ENCODE measurements around the gene TMEM201.
"Not testable (repeated sequence)": the region's sequence is repeated elsewhere in the genome, so short reads cannot be mapped to it uniquely, and the experiment has no call there.

The TMEM201 gene, protein sequence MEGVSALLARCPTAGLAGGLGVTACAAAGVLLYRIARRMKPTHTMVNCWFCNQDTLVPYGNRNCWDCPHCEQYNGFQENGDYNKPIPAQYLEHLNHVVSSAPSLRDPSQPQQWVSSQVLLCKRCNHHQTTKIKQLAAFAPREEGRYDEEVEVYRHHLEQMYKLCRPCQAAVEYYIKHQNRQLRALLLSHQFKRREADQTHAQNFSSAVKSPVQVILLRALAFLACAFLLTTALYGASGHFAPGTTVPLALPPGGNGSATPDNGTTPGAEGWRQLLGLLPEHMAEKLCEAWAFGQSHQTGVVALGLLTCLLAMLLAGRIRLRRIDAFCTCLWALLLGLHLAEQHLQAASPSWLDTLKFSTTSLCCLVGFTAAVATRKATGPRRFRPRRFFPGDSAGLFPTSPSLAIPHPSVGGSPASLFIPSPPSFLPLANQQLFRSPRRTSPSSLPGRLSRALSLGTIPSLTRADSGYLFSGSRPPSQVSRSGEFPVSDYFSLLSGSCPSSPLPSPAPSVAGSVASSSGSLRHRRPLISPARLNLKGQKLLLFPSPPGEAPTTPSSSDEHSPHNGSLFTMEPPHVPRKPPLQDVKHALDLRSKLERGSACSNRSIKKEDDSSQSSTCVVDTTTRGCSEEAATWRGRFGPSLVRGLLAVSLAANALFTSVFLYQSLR

DNA sequence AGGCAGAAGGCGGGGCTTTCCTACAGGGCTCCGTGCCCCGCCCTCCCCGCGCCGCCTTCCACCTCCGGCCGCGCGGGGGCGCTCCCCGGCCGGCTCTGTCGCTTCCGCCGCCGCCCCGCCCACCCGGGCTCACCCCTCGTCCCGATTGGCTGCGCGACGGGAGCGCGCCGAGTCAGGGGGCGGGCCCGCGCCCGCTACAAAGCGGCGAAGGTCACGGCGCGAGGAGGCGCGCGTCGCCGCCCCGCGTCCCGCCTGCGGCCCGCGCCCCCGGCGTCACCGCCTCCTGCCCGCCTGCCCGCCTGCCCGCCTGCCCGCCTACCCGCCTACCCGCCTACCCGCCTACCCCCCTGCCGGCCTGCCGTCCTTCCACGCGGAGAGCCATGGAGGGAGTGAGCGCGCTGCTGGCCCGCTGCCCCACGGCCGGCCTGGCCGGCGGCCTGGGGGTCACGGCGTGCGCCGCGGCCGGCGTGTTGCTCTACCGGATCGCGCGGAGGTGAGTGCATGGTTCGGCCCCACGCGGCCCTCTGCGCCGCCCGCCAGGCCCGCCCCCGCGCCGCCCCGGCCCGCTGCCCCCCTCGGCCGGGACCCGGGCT lies at the start of gene TMEM201:
Gene TMEM201 (plus strand): TSS at position 361 of the 593 bp plus-strand sequence. CDS start 20 bp downstream, at position 381.
- DNase-seq, result peak; percentile 96

DNA sequence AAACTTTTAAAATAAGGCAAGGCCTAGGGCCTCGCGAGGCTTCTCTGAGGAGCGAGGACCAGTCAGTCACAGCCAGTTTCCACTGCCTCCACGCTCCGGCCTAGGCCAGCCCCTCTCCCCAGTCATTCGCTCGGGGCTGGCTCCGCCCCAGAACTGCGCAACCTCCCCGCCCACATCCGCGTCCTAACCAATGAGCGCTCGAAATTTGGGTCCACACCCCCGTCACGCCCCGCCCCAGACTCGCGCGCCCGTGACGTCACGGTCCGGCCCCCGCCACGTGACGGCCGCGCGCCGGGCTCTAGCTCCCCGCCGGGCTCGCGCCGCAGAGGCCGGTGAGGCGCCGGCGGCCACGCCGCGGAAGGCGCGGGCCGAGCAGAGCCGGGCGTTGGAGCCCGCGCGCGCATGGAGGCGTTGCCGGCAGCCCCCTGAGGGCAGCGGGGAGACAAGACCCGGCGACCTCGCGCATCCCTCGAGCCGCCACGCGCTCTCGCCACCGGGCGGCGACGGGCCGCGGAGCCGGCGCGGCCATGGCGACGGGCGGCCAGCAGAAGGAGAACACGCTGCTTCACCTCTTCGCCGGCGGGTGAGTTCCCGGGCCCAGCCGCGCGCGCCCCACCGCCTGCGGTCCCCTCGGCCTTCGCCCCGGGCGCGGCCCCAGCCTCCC lies 49.4 kb upstream of the TMEM201 start, which contains the start of gene SLC25A33:
Gene SLC25A33 (plus strand): TSS at position 301 of the 664 bp plus-strand sequence. CDS start 227 bp downstream, at position 528.
- peak; percentile 98 for DNase-seq

DNA sequence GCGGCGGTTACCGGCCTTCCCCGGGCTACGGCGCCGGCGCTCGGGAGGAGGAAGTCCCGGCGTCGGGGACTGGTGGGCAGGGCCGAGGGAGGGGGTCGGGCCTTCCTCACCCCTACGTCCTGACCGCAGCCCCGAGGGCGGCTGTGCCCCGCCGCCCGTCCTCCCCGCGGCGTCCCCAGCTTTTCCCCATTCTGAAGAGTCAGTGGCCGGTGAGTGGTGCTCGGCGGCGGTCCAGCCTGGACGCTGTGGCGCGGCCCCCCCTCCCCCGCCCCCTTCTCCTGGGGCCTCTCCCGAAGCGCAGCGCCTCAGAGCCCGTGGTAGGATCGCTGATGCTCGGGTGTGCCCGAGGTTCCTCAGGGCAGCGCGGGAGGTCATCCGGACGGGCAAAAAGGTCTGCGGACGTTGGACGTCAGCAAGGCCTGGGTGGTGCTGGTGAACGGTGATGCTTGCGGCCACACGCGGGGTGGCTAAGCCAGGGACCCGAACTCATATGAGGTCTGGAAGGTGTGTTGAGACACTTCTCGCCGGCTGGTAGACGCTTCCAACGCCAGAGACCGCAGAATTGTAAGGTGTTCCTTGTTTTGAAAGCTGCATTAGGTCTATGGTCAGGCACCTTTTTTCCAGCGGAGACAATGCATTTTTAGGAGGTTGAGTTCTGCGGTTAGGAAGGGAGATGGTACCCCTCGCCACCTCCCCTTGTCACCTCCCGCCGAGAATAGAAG lies 48.7 kb upstream of the TMEM201 start:
- peak; percentile 57 for DNase-seq

DNA sequence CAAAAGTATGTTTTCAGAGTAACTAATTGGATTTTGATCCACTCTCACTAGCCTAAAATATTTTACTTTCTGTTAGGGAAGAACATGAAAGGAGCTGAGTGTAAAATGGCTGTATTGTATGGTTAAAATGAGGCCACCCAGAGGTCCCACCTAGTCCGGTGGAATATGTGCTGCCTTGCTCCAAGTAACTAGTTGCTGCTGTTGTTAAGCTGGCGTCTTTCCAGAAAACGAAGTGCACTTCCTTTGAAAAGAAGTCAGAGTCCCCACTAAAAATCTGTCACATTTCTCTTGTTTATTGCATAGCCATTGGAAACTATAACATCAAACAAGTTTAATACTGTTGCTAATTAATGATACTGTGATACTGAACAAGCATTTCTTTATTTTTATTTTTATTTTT lies 46.3 kb upstream of the TMEM201 start:
- DNase-seq, result no peak

DNA sequence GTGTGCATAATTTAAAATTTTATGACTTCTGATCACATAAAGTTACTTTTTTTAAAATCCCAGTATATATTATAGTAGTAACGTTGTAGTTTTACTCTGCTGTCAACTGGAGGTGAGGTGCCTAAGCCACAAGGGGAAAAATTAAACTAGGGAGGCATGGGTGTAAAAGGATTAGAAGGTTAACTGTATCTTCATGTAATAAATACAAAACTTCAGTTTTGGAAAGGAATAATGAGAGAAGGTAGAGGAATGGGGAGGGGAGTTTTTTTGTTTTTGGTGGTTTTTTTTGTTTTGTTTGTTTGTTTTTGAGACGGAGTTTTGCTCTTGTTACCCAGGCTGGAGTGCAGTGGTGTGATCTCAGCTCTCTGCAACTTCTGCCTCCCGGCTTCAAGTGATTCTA lies 43.8 kb upstream of the TMEM201 start:
- no peak for DNase-seq

DNA sequence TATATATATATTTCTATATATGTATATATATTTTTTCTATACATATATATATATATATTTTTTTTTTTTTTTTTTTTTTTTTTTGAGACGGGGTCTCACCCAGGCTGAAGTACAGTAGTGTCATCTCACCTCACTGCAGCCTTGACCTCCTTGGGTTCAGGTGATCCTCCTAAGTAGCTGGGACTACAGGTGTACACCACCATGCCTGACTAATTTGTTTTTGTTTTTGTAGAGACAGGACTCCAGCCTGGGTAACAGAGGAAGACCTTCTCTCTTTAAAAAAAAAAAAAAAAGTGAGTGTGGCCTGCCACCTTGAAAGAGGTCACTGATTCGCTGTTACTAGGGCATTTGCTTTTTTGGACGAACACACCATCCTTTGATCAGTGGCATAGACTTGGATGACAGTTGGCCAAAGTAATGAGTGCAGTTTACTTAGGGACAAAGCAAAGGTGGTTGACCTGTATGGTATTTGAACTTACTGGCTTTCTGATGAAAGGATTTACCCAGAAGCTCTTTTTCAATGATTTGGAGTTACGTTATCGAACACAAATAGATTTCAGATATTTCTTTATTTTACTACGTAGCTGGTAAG lies 38.7 kb upstream of the TMEM201 start:
- no peak for DNase-seq

DNA sequence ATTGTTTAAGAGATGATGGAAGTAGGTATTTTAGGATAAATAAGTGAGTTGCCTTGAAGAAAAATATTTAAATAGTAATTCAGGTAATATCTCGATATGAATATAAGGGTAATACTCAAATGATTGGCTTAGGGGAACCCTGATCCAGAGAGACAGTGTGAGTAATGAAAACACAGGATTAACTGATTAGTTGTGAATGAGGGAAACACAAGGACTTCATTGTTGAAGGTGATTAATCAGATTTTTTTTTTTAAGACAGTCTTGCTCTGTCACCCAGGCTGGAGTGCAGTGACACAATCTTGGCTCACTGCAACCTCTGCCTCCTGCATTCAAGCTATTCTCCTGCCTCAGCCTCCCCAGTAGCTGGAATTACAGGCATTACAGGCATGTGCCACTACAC lies 36.7 kb upstream of the TMEM201 start:
- no peak for DNase-seq

DNA sequence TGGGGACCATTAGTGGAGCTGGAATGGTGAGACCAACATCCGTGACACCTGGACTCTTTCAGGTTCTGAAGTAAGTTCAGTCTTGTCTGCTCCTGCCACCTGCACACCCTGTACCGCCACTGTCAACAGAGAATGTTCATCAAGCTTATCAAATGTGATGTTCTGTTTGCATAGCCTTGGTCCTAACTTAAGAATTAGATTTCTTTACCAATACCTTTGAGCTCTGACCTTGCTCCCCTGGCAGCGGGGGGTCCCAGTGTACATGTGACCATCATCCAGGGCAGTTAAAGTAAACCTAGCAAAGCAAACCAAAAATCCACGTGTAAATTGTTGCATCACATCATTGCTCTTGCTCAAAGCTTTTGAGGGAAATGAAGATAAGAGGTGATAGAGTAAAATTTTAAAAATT lies 35.0 kb upstream of the TMEM201 start:
- no peak for DNase-seq

DNA sequence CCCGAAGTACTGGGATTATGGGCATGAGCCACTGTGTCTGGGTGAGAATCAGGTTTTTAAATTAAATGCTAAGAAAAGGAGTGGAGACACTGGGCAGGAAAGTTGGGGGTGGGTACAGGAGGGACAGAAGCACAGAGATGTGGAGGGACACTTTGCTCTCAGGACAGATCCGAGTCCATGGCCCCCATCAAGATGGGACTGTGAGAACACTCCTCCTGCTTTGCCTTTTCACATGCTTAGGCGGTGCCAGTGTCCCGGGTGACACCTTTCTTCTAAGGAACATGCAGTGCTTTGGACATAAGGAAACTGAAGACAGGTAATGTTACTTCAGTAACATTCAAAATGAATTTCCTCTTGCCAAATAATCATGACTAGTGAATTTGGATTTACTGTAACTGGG lies 32.8 kb upstream of the TMEM201 start:
- no peak for DNase-seq

DNA sequence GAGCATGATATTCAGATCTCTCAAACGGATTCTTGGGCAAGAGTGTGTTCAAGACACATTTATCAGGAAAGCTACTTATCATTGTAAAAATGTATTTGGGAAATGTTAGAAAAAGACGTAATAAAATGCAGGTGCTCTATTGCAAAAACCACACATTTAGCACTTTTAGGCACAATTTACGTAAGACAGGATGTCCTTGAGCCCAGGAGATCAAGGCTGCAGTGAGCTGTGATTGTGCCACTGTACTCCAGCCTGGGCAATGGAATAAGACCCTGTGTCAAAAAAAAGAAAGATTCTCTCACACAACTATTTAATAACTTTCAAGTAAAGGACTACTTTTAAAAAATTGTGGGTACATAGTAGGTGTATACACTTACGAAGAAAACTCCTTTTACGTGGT lies 31.1 kb upstream of the TMEM201 start:
- DNase-seq, result no peak

DNA sequence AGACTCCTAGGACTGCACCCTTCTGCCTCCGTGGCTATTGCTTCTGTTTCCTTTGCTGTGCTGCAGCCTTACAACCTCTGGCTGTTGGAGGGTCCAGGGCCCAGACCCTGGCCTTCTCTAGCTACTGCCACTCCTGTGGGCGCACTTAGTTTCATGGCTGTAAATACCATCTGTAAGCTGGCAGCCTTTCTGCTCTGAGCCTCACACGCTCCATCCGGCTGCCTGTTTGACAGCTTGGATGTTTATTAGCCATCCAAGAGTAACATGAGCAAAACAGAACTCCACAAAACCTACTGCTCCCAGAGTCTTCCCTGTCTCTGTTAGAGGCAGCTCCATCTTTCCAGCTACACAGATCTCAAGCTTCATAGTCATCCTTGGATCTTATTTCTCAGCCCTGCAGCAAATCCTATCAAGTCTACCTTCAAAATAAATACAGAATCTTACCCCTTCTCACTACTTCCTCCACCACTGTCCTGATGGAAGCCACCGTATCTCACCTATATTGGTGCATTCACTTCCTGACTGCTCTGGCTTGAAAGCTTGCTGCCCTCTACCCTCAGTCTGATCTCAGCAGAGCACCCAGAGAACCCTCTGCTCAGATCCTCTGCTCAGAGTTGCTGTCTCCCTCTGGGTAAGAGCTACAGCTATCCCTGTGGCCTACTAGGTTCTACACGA lies 30.3 kb upstream of the TMEM201 start:
- DNase-seq, result no peak

DNA sequence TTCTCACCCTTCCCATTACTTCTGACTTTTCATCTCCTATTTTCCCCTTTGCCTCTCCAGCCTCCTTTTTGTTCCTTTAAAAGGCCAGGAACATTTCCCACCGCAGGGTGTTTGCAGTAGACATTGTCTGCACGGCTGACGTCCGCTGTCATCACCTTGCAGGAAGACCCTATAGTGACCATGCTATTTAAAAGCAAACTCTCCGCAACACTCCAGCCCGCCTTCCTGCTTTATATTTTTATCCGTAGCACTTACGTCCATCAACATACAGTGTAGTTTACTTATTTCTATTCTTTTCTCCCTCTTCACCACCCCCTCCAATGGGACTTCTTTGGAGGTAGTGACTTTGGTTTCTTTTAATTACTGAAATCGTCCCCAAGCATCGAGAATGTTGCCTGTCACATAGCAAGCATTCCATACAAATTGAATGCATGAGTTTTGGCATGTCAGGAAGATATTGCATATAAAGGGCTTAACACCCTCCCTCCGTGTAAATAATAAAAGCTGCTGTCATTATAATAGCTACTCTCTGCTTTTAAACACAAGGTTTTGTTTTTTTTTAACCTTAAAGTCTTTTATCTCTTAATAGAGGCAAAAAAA lies 29.7 kb upstream of the TMEM201 start:
- DNase-seq, result no peak

DNA sequence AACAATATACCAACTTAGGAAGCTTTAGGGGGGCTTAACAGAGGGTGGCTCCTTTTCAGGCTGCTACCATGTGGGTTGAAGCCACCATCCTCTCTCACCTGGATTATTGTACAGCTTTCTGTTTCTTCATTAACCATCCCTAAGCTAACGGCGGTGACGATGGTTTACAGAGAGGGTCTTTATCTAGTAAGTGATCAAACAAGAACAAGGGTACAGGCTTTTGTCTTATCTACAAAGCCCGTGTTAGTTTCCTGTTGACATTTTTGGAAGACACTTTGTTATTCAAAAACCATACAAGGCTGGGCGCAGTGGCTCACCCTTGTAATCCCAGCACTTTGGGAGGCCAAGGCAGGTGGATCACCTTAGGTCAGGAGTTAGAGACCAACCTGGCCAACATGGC lies 29.0 kb upstream of the TMEM201 start:
- DNase-seq, result no peak

DNA sequence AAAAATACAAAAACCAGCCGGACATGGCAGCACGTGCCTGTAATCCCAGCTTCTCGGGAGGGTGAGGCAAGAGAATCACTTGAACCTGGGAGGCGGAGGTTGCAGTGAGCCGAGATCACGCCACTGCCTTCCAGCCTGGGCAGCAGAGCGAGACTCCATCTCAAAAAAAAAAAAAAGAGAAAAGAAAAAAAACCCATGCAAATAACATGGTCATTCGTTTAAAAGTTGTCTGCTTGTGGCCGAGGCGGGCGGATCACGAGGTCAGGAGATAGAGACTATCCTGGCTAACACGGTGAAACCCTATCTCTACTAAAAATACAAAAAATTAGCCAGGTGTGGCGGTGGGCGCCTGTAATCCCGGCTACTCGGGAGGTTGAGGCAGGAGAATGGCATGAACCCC lies 28.6 kb upstream of the TMEM201 start:
- not testable (repeated sequence) for DNase-seq

DNA sequence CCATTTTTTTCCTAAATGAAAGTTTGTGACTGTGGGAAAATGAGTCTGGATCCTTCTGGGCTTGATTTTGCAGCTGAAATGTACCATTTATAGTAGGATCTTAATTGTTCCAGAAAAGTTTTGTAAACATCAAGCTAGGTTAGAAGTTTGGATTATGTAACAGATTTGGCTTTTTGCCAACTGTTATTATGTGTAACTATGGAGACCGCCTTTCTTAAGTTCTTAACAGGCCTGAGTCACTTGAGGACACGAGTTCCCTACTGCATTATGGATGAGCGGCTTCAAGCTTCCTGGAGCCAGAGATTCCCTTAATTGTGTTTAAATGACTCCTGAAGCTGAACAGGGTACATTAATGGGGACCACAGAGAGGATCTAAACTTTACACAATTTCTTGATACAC lies 27.3 kb upstream of the TMEM201 start:
- DNase-seq, result no peak

DNA sequence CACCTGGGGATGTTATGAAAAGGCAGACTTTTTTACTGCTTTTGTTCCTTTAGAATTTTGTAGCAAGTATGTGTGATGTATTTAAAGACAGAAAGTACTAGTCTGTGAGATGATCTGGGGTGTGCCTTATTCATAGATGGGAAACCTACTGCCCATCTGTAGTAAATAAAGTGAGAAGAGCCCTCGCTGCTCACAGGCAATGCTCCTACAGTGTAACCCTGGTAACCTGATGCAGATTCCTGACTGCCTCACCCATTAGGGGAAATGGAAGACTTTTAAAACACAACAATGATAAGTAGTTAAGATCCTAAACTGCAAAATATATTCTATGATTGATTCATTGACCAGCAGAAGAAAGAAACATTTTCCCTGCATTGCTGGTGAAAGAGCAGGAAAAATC lies 19.4 kb upstream of the TMEM201 start:
- DNase-seq, result no peak

DNA sequence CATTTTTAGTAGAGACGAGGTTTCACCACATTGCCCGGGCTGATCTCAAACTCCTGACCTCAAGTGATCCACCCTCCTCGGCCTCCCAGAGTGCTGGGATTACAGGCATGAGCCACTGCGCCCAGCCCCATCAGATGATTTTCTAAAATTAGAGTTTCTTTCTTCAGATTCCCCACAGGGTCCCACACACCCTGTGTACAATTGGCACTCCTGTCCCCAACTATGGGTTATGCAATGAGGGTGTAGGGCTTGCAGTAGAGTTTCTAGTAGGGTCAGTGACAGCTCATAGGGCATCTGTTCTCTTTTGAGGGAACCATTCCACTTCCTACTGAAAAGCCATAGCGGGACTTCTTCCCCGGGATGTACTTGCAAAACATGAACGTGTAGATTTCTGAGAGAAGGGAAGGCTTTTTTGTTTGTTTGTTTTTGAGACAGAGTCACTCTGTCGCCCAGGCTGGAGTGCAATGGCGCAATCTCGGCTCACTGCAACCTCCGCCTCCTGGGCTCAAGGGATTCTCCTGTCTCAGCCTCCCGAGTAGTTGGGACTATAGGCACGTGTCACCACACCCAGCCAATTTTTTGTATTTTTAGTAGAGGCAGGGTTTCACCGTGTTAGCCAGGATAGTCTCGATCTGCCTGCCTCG lies 17.7 kb upstream of the TMEM201 start:
- DNase-seq, result not testable (repeated sequence)

DNA sequence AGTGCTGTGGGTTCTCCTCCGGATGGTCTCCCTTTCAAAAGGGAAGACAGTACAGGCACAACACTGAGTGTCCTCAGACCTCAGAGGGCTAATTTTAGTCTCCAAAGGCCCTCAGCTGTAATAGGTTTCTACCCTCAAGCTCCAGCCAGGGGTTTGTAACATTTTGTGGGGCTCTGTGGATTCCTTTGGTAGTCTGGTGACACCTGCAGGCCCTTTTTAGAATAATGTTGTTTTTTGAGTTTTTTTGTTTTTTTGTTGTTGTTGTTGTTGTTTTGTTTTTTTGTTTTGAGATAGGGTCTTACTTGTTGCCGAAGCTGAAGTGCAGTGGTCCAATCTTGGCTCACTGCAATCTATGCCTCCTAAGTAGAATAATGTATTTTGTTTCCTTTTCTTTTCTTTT lies 15.0 kb upstream of the TMEM201 start:
- no peak for DNase-seq

DNA sequence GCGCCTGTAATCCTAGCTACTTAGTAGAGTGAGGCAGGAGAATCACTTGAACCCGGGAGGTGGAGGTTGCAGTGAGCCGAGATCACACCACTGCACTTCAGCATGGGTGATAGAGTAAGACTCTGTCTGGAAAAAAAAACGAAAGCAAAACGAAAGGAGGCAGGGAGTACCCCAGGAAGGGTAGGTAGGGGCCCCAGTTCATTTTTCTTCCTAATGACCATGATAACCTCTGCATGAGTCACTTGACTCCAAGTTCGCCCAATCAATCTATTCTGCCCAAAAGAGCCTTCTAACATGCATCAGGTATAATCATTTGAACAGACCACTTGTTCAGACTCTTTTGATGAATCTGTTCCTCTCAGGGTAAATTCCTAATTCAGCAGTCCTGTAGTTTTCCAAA lies 13.2 kb upstream of the TMEM201 start:
- no peak for DNase-seq

DNA sequence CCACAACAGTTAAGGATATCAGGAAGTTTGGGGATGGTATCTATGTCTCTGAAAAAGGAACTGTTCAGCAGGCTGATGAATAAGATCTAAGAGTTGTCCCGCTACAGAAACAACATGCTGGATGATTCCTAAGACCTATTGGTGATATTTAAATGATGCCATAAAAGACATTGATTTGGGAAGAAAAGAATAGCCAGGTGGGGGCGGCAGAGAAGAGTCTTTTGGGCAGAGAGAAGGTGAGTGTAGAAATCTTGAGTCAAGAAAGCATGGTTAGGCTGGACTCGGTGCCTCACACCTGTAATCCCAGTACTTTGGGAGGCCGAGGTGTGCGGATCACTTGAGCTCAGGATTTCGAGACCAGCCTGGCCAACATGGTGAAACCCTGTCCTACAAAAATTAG lies 11.8 kb upstream of the TMEM201 start:
- DNase-seq, result no peak

DNA sequence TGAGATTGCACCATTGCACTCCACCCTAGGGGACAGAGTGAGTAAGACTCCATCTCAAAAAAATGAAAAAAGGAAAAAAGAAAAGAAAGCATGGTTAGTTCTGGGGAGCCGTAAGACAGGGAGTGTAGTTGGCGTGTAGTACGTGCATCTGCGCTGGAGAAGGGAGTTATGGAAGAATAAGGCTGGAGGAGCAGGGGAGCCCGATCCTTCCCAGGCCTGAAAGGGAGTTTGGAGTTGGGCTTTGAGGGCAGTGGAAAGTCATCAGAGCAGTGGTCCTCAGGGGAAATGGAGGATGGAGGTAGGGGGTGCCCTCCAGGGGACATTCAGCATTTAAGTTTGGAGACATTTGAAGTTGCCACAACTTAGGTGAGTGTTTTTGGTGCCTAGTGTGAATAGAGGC lies 11.3 kb upstream of the TMEM201 start:
- no peak for DNase-seq

Data from activated CD8-positive, alpha-beta memory T cell treated with anti-CD3 and anti-CD28 coated beads, Interleukin-2, amount 50 U/mL, for 4 hours (primary cell).